Measurements from ENCODE around the gene CAMK2N2.

CAMK2N2 gene

DNA sequence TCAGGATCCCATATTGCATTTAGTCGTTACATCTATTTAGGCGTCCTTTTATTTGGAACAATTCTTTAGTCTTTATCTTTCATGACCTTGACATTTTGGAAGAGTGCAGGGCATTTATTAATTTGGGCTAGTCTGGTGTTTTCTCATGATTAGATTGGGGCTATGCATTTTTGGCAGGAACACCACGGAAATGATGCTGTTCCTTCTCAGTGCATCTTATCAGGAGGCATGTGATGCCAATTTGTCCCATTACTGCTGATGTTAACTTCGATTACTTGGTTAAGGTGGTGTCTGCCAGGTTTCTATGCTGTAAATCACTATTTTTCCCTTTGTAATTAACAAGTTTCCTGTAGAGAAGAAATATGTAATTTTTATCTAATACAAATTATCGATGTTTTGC is 50.1 kb downstream of the CAMK2N2 start:
- no peak for DNase-seq

Measured in NCI-H510A (cell line).